ENCODE data around the gene NRDC. TPM values are rescaled to one million over a fixed set of nuclear protein-coding genes. Genes with fewer than 3 reads are reported as not detected.

The NRDC gene
- total and polyA plus RNA-seq, 10 of the 15 experiments (the other 5 are each of a cell fraction or from before 2014, with no cell fraction given) = 50.1 to 134 (median 90.4) TPM

DNA sequence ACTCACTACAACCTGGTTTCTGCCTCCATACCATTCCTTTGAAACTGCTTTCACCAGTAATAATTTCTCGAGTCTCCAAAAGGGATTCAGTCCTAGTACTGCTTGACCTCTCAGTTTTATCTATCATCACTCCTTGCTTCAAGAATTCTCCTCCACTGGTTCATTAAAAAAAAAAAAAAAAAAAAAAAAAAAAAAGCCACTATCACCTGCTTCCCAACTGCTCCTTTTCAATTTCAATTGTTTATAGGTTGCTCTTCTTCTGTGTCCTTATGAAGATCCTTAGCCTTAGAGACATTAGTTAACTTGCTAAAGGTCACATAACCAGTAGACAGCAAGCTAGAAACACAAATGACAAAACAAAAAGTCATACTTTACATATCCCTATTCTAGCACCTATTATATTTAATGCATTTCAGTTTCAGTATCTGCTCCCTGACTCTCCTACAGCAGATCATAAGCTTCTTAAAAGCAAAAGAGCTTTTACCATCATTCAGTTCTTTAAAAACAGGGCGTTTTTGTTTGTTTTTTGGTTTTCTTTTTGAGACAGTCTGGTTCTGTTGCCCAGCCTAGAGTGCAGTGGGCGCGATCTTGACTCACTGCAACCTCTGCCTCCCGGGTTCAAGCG is 7.1 kb downstream of the NRDC start:
- H3K9ac ChIP-seq (ENCODE audit: control insufficient read depth, insufficient read depth, low read length) = no peak overlapping the region
- CTCF ChIA-PET = interaction anchor here (0.7 to 1.1 kb wide), 2 partner anchors 25 to 102 kb away, joined by 3 to 4 read pairs; no protein-coding TSS in a partner anchor
- intact Hi-C loops (cut with micrococcal nuclease; ENCODE audit: unreplicated experiment) (no loop called here), in situ Hi-C loops (cut with MboI) (no loop called here)
- ATAC-seq (peak; percentile 69), DNase-seq (ENCODE audit: low read depth, low spot score) (no peak), FAIRE-seq (peak; percentile 75)
- peaks cover 64% of the 10 kb centered on the region for H3K79me2 ChIP-seq (ENCODE audit: control insufficient read depth, insufficient read depth, low read length)
- no TSS peak for BruUV-seq (replicated peaks)
- H2AFZ ChIP-seq (ENCODE audit: control insufficient read depth, low read depth, low read length) = no peak overlapping the region
- RAD21 ChIA-PET (ENCODE audit: unreplicated experiment) = interaction anchor here (0.6 to 1.8 kb wide), 3 partner anchors 9 to 219 kb away, joined by 3 to 8 read pairs (median 5); no protein-coding TSS in a partner anchor
- peaks cover 8% of the 10 kb centered on the region for H3K4me1 ChIP-seq (ENCODE audit: control insufficient read depth, insufficient read depth, low read length)
- SMC1A ChIA-PET (ENCODE audit: uncharacterized antibody, unreplicated experiment) = interaction anchor here (1.0 to 1.5 kb wide), 6 partner anchors 8 to 32 kb away, joined by 3 to 7 read pairs (median 4); no protein-coding TSS in a partner anchor
- no peak overlapping the region for H3K27ac ChIP-seq (ENCODE audit: control insufficient read depth, insufficient read depth)
- H3K27me3 ChIP-seq (replicated peaks in 1 of 2; ENCODE audit: control insufficient read depth in 2 of 2, insufficient read depth in 2 of 2, low read length in 1 of 2) = no peaks in the 10 kb centered on the region
- H4K20me1 ChIP-seq (ENCODE audit: control insufficient read depth, insufficient read depth) = no peaks in the 10 kb centered on the region; the same call in 1 of the 2 replicates
- no peaks in the 10 kb centered on the region; the same call in 2 of the 3 replicates for H3K9me3 ChIP-seq (replicated peaks; ENCODE audit: control insufficient read depth, insufficient read depth, low read length)
- peaks cover 0 to 11% of the 10 kb centered on the region in 2 experiments; a peak in 2 of 4 replicates for H3K36me3 ChIP-seq (ENCODE audit: control insufficient read depth in 2 of 2, insufficient read depth in 2 of 2, low read length in 1 of 2)
- 72% methylated on average over 6 of the region's 6 CpGs for WGBS (ENCODE audit: insufficient coverage, insufficient replicate concordance, low lambda C conversion rate, missing lambda C conversion rate)
- no peak overlapping the region; the same call in 1 of the 2 replicates for H3K4me3 ChIP-seq
- peak; percentile 64; the same call in 1 of the 2 replicates for TF ChIP-seq ZNF384 (IDR thresholded peaks at IDR 0.05; ENCODE audit: borderline replicate concordance, low read depth, low read length)
- TF ChIP-seq SIX5 (IDR thresholded peaks at IDR 0.05; ENCODE audit: low read depth, low read length, severe bottlenecking) = no peak
- TF ChIP-seq POLR2A (IDR thresholded peaks at IDR 0.05; ENCODE audit: low read depth, low read length) = no peak
- TF ChIP-seq HDAC2 (IDR thresholded peaks at IDR 0.05) = no peak
- peak overlapping the region; percentile 47 for H3K4me2 ChIP-seq (ENCODE audit: control insufficient read depth, insufficient read depth)
- POLR2A ChIA-PET = interaction anchor here (0.6 to 1.3 kb wide), 5 partner anchors 8 to 693 kb away, joined by 3 to 5 read pairs (median 4); no protein-coding TSS in a partner anchor

DNA sequence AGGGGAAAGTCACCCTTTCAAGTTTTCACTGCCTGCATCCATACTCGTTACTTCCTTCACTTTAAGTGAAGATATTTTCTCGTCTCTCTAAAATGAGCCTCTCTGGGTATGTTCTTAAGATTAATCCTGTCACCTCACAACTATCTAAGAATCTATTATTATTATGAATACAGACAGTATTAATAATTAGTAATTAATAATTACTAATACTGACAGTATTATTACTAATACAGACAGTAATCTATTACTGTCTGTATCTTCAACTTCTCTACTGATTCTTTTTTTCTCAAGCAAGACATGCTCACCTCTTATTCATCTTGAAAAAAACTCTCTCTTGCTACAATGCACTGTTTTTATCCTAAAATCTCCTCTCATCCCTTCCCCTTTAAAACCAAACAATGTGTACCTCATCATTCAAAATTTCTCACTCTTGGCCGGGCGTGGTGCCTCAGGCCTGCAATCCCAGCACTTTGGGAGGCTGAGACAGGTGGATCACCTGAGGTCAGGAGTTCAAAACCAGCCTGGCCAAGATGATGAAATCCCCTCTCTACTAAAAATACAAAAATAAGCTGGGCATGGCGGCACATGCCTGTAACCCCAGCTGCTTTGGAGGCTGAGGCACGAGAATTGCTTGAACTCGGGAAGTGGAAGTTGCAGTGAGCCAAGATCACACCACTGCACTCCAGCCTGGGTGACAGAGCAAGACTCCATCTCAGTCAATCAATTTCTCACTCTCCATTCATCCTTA is 7.8 kb downstream of the NRDC start:
- in situ Hi-C loops (cut with MboI) = no loop called here
- peak overlapping the region; percentile 47 for H3K4me2 ChIP-seq (ENCODE audit: control insufficient read depth, insufficient read depth)
- no peak overlapping the region for H3K27ac ChIP-seq (ENCODE audit: control insufficient read depth, insufficient read depth)
- no peak overlapping the region for H2AFZ ChIP-seq (ENCODE audit: control insufficient read depth, low read depth, low read length)
- peaks cover 63% of the 10 kb centered on the region for H3K79me2 ChIP-seq (ENCODE audit: control insufficient read depth, insufficient read depth, low read length)
- no peaks in the 10 kb centered on the region; the same call in 2 of the 3 replicates for H3K9me3 ChIP-seq (replicated peaks; ENCODE audit: control insufficient read depth, insufficient read depth, low read length)
- ChIA-PET POLR2A (interaction anchor here (0.9 to 2.7 kb wide), 3 partner anchors 8 to 12 kb away, joined by 3 to 14 read pairs (median 4); partner anchors contain the start of gene NRDC), SMC1A (ENCODE audit: uncharacterized antibody, unreplicated experiment) (interaction anchor here (1.0 to 1.5 kb wide), 3 partner anchors 8 to 13 kb away, joined by 3 to 7 read pairs (median 5); no protein-coding TSS in a partner anchor), CTCF (no interaction called here), RAD21 (ENCODE audit: unreplicated experiment) (interaction anchor here (0.6 to 1.8 kb wide), 2 partner anchors 9 to 218 kb away, joined by 3 to 5 read pairs; no protein-coding TSS in a partner anchor)
- H3K4me3 ChIP-seq = no peak overlapping the region
- intact Hi-C loops (cut with micrococcal nuclease; ENCODE audit: unreplicated experiment) = no loop called here
- FAIRE-seq (peak; percentile 31), DNase-seq (ENCODE audit: low read depth, low spot score) (no peak), ATAC-seq (peak; percentile 35)
- H3K27me3 ChIP-seq (replicated peaks in 1 of 2; ENCODE audit: control insufficient read depth in 2 of 2, insufficient read depth in 2 of 2, low read length in 1 of 2) = no peaks in the 10 kb centered on the region
- 96% methylated on average over 7 of the region's 7 CpGs for WGBS (ENCODE audit: insufficient coverage, insufficient replicate concordance, low lambda C conversion rate, missing lambda C conversion rate)
- H3K4me1 ChIP-seq (ENCODE audit: control insufficient read depth, insufficient read depth, low read length) = peaks cover 8% of the 10 kb centered on the region
- no peak overlapping the region for H3K9ac ChIP-seq (ENCODE audit: control insufficient read depth, insufficient read depth, low read length)
- BruUV-seq (replicated peaks) = no TSS peak
- H3K36me3 ChIP-seq (ENCODE audit: control insufficient read depth in 2 of 2, insufficient read depth in 2 of 2, low read length in 1 of 2) = peaks cover 0 to 10% of the 10 kb centered on the region in 2 experiments; a peak in 1 of 4 replicates
- no peaks in the 10 kb centered on the region; the same call in 1 of the 2 replicates for H4K20me1 ChIP-seq (ENCODE audit: control insufficient read depth, insufficient read depth)
- TF ChIP-seq BRCA1 (IDR thresholded peaks at IDR 0.05; ENCODE audit: low read depth, low read length) (no peak), RCOR1 (conservative IDR thresholded peaks at IDR 0.05; ENCODE audit: low read depth, low read length) (no peak), POLR2AphosphoS2 (IDR thresholded peaks at IDR 0.05; ENCODE audit: low read depth, low read length) (no peak), NFYA (IDR thresholded peaks at IDR 0.05; ENCODE audit: borderline replicate concordance, low read depth, low read length) (no peak), SPI1 (IDR thresholded peaks at IDR 0.05; ENCODE audit: borderline replicate concordance, insufficient read depth, low read depth, low read length) (peak; percentile 5; the same call in 1 of the 2 replicates), CBFB (IDR thresholded peaks at IDR 0.05; ENCODE audit: low read depth) (no peak)
- TF ChIP-seq, protein P1, sequence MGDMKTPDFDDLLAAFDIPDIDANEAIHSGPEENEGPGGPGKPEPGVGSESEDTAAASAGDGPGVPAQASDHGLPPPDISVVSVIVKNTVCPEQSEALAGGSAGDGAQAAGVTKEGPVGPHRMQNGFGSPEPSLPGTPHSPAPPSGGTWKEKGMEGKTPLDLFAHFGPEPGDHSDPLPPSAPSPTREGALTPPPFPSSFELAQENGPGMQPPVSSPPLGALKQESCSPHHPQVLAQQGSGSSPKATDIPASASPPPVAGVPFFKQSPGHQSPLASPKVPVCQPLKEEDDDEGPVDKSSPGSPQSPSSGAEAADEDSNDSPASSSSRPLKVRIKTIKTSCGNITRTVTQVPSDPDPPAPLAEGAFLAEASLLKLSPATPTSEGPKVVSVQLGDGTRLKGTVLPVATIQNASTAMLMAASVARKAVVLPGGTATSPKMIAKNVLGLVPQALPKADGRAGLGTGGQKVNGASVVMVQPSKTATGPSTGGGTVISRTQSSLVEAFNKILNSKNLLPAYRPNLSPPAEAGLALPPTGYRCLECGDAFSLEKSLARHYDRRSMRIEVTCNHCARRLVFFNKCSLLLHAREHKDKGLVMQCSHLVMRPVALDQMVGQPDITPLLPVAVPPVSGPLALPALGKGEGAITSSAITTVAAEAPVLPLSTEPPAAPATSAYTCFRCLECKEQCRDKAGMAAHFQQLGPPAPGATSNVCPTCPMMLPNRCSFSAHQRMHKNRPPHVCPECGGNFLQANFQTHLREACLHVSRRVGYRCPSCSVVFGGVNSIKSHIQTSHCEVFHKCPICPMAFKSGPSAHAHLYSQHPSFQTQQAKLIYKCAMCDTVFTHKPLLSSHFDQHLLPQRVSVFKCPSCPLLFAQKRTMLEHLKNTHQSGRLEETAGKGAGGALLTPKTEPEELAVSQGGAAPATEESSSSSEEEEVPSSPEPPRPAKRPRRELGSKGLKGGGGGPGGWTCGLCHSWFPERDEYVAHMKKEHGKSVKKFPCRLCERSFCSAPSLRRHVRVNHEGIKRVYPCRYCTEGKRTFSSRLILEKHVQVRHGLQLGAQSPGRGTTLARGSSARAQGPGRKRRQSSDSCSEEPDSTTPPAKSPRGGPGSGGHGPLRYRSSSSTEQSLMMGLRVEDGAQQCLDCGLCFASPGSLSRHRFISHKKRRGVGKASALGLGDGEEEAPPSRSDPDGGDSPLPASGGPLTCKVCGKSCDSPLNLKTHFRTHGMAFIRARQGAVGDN (IDR thresholded peaks at IDR 0.05) = no peak

All from GM12878 (cell line).